Stomach smooth muscle (tissue), 2 donors: ENCODE data around the gene TRIM27.
A peak's percentile ranks its signal among the peaks of the same experiment; 100 is the strongest.
"Not testable (repeated sequence)": the region's sequence is repeated elsewhere in the genome, so short reads cannot be mapped to it uniquely, and the experiment has no call there.

ENCODE experiments used
- H3K27ac ChIP-seq: one replicate; pipeline ENCODE4 v1.7.0; 2013; ENCODE audit warnings: mild to moderate bottlenecking, low read length, inconsistent platforms
- H3K27me3 ChIP-seq, 2 donors: one replicate each; pipeline ENCODE4 v1.7.0; 2013; ENCODE audit warnings: low read length in 2 of 2; ENCODE audit not compliant: insufficient read depth in 2 of 2, control insufficient read depth in 1 of 2
- H3K36me3 ChIP-seq, 2 donors: one replicate each; pipeline ENCODE4 v1.7.0; 2013; ENCODE audit warnings: low read length in 2 of 2; ENCODE audit not compliant: control insufficient read depth in 2 of 2, insufficient read depth in 2 of 2
- H3K4me1 ChIP-seq: one replicate; pipeline ENCODE4 v1.7.0; 2013; ENCODE audit warnings: low read length; ENCODE audit not compliant: control insufficient read depth, insufficient read depth
- H3K4me3 ChIP-seq, 2 donors: one replicate each; pipeline ENCODE4 v1.7.0; 2013; ENCODE audit warnings: low read length in 2 of 2
- H3K9ac ChIP-seq, 2 donors: one replicate each; pipeline ENCODE4 v1.7.0; 2013; ENCODE audit warnings: low read length in 2 of 2, mild to moderate bottlenecking in 1 of 2
- H3K9me3 ChIP-seq, 2 donors: one replicate each; pipeline ENCODE4 v1.7.0; 2013; ENCODE audit warnings: low read length in 2 of 2; ENCODE audit not compliant: control insufficient read depth in 2 of 2
- donor health status: healthy.
- donor health status: Pancreatic carcinoma.

The TRIM27 gene

GRCh38 chr6:28923318-28924102 is at the start of gene TRIM27:
TSS of gene TRIM27 (minus strand) at chr6:28923985. CDS start at chr6:28923632, 353 bp downstream.
- Histone ChIP-seq H3K4me1 (peaks cover 13% of the 10 kb centered on the region), H3K9ac (peak within 1 kb of the TSS; percentile 86), H3K27me3 (no peaks in the 10 kb centered on the region), H3K27ac (peak within 1 kb of the TSS; percentile 82), H3K4me3 (peak within 1 kb of the TSS; percentile 93 to 97), H3K36me3 (peaks cover 17 to 22% of the 10 kb centered on the region in 2 donors), H3K9me3 (no peaks in the 10 kb centered on the region)

GRCh38 chr6:28970056-28970455 is 46.3 kb upstream of the TRIM27 start:
- not testable (repeated sequence) for H3K4me1 ChIP-seq, H3K9me3 ChIP-seq, H3K27me3 ChIP-seq, H3K4me3 ChIP-seq, H3K36me3 ChIP-seq, H3K9ac ChIP-seq, H3K27ac ChIP-seq

DNA sequence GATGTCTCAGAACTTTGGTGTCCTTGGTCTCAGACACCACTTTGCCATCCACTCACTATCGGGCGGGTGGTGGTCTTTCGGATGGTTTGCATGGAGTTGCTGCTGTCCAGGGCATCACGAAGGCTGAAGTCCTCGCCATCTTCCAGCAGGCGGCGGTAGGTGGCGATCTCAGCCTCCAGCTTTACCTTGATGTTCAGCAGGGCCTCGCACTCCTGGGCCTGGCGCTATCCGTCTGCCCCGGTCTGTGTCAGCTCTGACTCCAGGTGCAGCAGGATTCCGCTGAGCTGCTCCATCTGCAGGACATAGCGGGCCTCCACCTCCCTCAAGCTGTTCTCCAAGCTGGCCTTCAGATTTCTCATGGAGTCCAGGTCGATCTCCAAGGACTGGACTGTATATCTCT is 45.3 kb upstream of the TRIM27 start:
- no peak overlapping the region for H3K27ac ChIP-seq
- H3K36me3 ChIP-seq: no peaks in the 10 kb centered on the region
- no peaks in the 10 kb centered on the region for H3K4me1 ChIP-seq
- no peak overlapping the region for H3K4me3 ChIP-seq
- no peaks in the 10 kb centered on the region for H3K9me3 ChIP-seq
- no peaks in the 10 kb centered on the region for H3K27me3 ChIP-seq
- no peak overlapping the region for H3K9ac ChIP-seq

DNA sequence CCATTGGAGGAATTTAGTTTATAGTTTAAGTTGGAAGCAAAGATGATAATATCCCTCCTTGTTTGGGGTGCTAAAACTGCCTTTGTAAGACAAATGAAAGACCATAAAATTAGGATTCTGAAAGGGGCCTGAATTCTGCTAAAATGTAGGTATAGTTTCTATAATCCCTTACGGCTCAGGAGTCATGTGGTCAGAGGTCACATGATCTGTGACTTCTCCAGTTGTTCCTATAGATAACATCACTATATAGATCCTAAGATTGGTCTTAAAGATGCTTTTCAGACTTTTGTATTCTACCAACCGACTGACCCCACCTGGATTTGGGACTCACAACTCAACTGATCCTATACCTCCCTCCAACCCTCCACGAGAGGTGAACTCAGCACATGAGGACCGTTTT is 44.7 kb upstream of the TRIM27 start:
- H3K27me3 ChIP-seq: no peaks in the 10 kb centered on the region
- no peaks in the 10 kb centered on the region for H3K4me1 ChIP-seq

GRCh38 chr6:28965706-28966105 is 41.9 kb upstream of the TRIM27 start:
- Histone ChIP-seq H3K27ac (no peak overlapping the region), H3K36me3 (no peaks in the 10 kb centered on the region), H3K27me3 (peaks cover 0 to 3% of the 10 kb centered on the region in 2 donors), H3K4me3 (no peak overlapping the region), H3K9ac (no peak overlapping the region), H3K9me3 (no peaks in the 10 kb centered on the region), H3K4me1 (no peaks in the 10 kb centered on the region)

More for the DNA sequence above, 44.7 kb upstream of the TRIM27 start:
- Histone ChIP-seq H3K36me3 (no peaks in the 10 kb centered on the region), H3K9ac (no peak overlapping the region), H3K27ac (no peak overlapping the region), H3K4me3 (no peak overlapping the region), H3K9me3 (no peaks in the 10 kb centered on the region)

DNA sequence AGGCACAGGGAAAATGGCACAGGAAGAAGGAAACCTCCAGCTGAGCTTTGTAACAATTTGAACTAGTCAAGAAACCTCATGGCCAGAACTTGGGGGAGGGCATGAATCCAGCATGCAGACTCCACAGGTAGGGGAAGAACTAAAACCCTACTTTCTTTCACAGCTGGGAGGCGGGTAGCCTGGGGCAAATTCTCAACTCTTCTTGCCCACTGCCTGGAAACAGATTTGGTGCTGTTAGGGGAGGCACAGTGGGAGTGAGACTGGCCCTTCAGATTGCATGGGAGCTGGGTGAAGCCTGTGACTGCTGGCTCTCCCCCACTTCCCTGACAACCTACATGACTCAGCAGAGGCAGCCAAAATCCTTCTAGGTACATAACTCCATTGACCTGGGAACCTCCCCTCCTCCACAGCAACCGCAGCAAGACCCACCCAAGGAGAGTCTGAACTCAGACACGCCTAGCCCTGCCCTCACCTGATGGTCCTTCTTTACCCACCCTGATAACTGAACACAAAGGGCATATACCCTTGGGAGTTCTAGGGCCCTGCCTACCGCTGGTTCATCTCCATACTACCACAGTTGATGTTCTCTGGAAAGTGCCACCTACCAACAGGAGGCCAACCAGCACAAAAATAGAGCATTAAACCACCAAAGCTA is 37.2 kb upstream of the TRIM27 start:
- no peak overlapping the region for H3K9ac ChIP-seq
- no peak overlapping the region for H3K27ac ChIP-seq
- no peaks in the 10 kb centered on the region for H3K36me3 ChIP-seq

GRCh38 chr6:28958561-28959243 is 34.9 kb upstream of the TRIM27 start:
- H3K4me3 ChIP-seq, H3K4me1 ChIP-seq, H3K9ac ChIP-seq, H3K27ac ChIP-seq, H3K9me3 ChIP-seq, H3K36me3 ChIP-seq: not testable (repeated sequence)
- peaks cover 10 to 11% of the 10 kb centered on the region in 2 donors for H3K27me3 ChIP-seq

More for the DNA sequence above, 37.2 kb upstream of the TRIM27 start:
- no peaks in the 10 kb centered on the region for H3K9me3 ChIP-seq
- no peaks in the 10 kb centered on the region for H3K4me1 ChIP-seq
- peaks cover 2 to 3% of the 10 kb centered on the region in 2 donors for H3K27me3 ChIP-seq
- H3K4me3 ChIP-seq: no peak overlapping the region

GRCh38 chr6:28957795-28958314 is 34.1 kb upstream of the TRIM27 start:
- not testable (repeated sequence) for H3K9ac ChIP-seq, H3K9me3 ChIP-seq, H3K36me3 ChIP-seq, H3K27ac ChIP-seq, H3K4me1 ChIP-seq, H3K4me3 ChIP-seq
- peaks cover 12% of the 10 kb centered on the region in 2 donors for H3K27me3 ChIP-seq

- H3K27ac ChIP-seq: no peak overlapping the region
- H3K4me1 ChIP-seq: peaks cover 3% of the 10 kb centered on the region
- H3K9ac ChIP-seq: no peak overlapping the region
- no peaks in the 10 kb centered on the region for H3K36me3 ChIP-seq
- H3K9me3 ChIP-seq: no peaks in the 10 kb centered on the region
- peaks cover 12% of the 10 kb centered on the region in 2 donors for H3K27me3 ChIP-seq
- no peak overlapping the region for H3K4me3 ChIP-seq
These were observed 32.5 kb upstream of the TRIM27 start for GRCh38 chr6:28956331-28956730.

GRCh38 chr6:28953585-28954258 is 29.9 kb upstream of the TRIM27 start:
- Histone ChIP-seq H3K4me1 (peaks cover 3% of the 10 kb centered on the region), H3K4me3 (peak overlapping the region in 1 of 2 donors; percentile 59), H3K9me3 (no peaks in the 10 kb centered on the region), H3K27ac (no peak overlapping the region), H3K27me3 (peaks cover 9 to 10% of the 10 kb centered on the region in 2 donors), H3K36me3 (no peaks in the 10 kb centered on the region), H3K9ac (no peak overlapping the region)
